DOHH2 (cell line): ENCODE data around the gene DMXL2.

Experiments
- CTCF ChIP-seq: fragments of 200-600 bp; sonication (generic); IDR thresholded peaks from one replicate; pipeline ENCODE4 v1.5.1; 2014; ENCODE audit warnings: antibody characterized with exemption, mild to moderate bottlenecking, low read depth, low read length; ENCODE audit not compliant: poor library complexity, severe bottlenecking
- EZH2phosphoT487 ChIP-seq: fragments of 200-600 bp; sonication (generic); IDR thresholded peaks from 2 replicates; pipeline ENCODE4 v1.6.1; 2017; ENCODE audit warnings: borderline replicate concordance, mild to moderate bottlenecking, antibody characterized with exemption, low read length, moderate library complexity, mixed read lengths

- TF ChIP-seq CTCF (no peak), EZH2phosphoT487 (no peak)
Measured at GRCh38 chr15:51444112-51444511, 178.5 kb downstream of the DMXL2 start.
